ENCODE data around the gene NSUN4. TPM values are rescaled to one million over a fixed set of nuclear protein-coding genes. Genes with fewer than 3 reads are reported as not detected.
"Not testable (repeated sequence)": the region's sequence is repeated elsewhere in the genome, so short reads cannot be mapped to it uniquely, and the experiment has no call there.

The NSUN4 gene
- total RNA-seq, 1 donor from 2014 or later, result 39.6 TPM

- Mint-ChIP-seq H3K27ac (no peak overlapping the region), H3K4me1 (ENCODE audit: low read depth) (peaks cover 25% of the 10 kb centered on the region), H3K36me3 (ENCODE audit: low read depth) (peaks cover 35% of the 10 kb centered on the region), H3K9me3 (no peaks in the 10 kb centered on the region), H3K27me3 (ENCODE audit: insufficient read depth) (no peaks in the 10 kb centered on the region), H3K4me3 (no peak overlapping the region)
- intact Hi-C loops (cut with micrococcal nuclease), result no loop called here
- DNase-seq (ENCODE audit: low spot score), result no peak
Measured at GRCh38 chr1:46309401-46310159, 31.0 kb upstream of the NSUN4 start.

DNA sequence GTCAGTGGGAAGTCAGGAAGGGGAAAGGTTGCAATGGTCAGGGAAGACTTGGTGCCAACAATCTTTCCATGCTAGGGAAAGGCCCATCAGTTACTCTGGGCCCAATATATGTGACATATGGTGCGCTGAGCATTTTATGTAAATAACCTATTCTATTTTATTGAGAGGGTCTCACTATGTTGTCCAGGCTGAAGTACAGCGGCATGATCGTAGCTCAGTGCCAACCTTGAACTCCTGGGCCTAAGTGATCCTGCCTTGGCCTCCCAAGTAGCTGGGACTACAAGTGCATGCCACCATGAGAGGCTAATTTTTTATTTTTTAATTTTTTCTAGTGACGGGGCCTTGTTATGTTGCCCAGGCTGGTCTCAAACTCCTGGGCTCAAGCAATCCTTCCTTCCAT is 30.3 kb upstream of the NSUN4 start:
- Mint-ChIP-seq H3K36me3 (ENCODE audit: low read depth) (peaks cover 36% of the 10 kb centered on the region), H3K9me3 (no peaks in the 10 kb centered on the region), H3K27ac (no peak overlapping the region), H3K4me3 (no peak overlapping the region), H3K4me1 (ENCODE audit: low read depth) (peaks cover 25% of the 10 kb centered on the region), H3K27me3 (ENCODE audit: insufficient read depth) (no peaks in the 10 kb centered on the region)
- DNase-seq (ENCODE audit: low spot score), result no peak
- intact Hi-C loops (cut with micrococcal nuclease), result no loop called here

DNA sequence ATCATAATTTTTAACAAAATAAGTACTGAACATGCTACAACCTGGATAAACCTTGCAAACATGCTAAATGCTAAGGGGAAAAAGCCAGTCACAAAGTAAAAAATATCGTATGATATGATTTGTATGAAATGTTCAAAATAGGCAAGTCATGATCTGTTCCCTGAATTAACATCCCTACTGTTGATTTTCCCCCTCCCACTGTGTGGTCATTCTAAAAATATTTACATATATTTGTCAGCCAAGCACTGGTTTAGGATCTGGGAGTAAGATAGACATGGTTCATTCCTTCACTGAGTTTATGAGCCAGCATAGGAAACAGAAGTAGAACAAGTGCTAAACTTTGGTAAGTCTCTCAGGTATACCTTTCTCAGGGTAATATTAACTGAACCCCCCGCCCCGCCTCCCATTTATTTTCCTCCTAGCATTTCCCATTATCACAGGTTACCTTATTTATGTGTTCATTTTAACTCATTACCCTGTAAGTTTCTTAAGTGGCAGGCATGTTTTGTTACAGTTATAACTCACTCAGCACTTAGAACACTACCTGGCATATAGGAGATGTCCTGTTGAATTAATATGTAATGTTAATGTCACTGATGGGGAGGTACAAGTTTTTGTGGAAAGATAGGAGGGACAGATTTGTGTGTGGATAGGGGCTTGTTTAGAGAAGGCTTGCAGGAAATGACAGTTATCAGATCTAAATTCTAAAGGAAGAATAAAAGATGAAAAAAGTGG is 24.8 kb upstream of the NSUN4 start:
- no peak overlapping the region for H3K27ac Mint-ChIP-seq
- intact Hi-C loops (cut with micrococcal nuclease), result no loop called here
- H3K27me3 Mint-ChIP-seq (ENCODE audit: insufficient read depth), result no peaks in the 10 kb centered on the region
- no peaks in the 10 kb centered on the region for H3K9me3 Mint-ChIP-seq
- DNase-seq (ENCODE audit: low spot score), result no peak
- H3K36me3 Mint-ChIP-seq (ENCODE audit: low read depth), result peaks cover 18% of the 10 kb centered on the region
- no peak overlapping the region for H3K4me3 Mint-ChIP-seq
- no peaks in the 10 kb centered on the region for H3K4me1 Mint-ChIP-seq (ENCODE audit: low read depth)

DNA sequence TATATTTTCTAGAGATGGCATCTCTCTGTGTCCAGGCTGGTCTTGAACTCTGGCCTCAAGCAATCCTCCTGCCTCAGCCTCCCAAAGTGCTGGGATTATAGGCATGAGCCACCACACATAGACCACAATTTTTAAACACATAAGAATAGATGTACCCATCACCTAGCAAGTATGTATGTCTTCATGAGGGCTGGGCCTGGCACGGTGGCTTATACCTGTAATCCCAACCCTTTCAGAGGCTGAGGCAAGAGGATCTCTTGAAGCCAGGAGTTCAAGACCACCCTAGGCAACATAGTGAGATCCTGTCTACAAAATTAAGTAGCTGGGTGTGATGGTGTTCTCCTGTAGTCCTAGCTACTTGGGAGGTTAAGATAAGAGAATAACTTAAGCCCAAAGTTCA is 23.3 kb upstream of the NSUN4 start:
- intact Hi-C loops (cut with micrococcal nuclease), result no loop called here
- H3K36me3 Mint-ChIP-seq (ENCODE audit: low read depth), result peaks cover 15% of the 10 kb centered on the region
- no peaks in the 10 kb centered on the region for H3K4me1 Mint-ChIP-seq (ENCODE audit: low read depth)
- no peaks in the 10 kb centered on the region for H3K27me3 Mint-ChIP-seq (ENCODE audit: insufficient read depth)
- H3K4me3 Mint-ChIP-seq, result no peak overlapping the region
- H3K27ac Mint-ChIP-seq, result no peak overlapping the region
- no peak for DNase-seq (ENCODE audit: low spot score)
- no peaks in the 10 kb centered on the region for H3K9me3 Mint-ChIP-seq

- H3K27ac Mint-ChIP-seq; H3K27me3 Mint-ChIP-seq (ENCODE audit: insufficient read depth); intact Hi-C loops (cut with micrococcal nuclease); DNase-seq (ENCODE audit: low spot score); H3K4me1 Mint-ChIP-seq (ENCODE audit: low read depth); H3K36me3 Mint-ChIP-seq (ENCODE audit: low read depth); H3K4me3 Mint-ChIP-seq; H3K9me3 Mint-ChIP-seq: not testable (repeated sequence)
Measured at GRCh38 chr1:46319301-46319700, 21.3 kb upstream of the NSUN4 start.

DNA sequence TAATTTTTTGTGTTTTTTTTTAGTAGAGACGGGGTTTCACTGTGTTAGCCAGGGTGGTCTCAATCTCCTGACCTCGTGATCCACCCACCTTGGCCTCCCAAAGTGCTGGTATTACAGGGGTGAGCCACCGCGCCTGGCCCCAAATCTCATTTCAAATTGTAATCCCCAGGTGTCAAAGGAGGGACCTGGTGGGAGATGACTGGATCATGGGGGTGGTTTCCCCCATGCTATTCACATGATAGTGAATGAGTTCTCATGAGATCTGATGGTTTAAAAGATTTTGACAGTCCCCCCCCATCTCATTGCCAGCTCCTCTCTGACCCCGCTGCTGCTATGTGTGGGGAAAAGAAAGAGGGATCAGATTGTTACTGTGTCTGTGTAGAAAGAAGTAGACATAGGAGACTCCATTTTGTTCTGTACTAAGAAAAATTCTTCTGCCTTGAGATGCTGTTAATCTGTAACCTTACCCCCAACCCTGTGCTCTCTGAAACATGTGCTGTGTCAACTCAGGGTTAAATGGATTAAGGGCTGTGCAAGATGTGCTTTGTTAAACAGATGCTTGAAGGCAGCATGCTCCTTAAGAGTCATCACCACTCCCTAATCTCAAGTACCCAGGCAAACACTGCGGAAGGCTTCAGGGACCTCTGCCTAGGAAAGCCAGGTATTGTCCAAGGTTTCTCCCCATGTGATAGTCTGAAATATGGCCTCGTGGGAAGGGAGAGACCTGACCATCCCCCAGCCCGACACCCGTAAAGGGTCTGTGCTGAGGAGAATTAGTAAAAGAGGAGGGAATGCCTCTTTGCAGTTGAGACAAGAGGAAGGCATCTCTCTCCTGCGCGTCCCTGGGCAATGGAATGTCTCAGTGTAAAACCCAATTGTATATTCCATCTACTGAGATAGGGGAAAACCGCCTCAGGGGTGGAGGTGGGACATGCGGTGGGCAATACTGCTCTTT is 20.4 kb upstream of the NSUN4 start:
- DNase-seq (ENCODE audit: low spot score); H3K4me1 Mint-ChIP-seq (ENCODE audit: low read depth); intact Hi-C loops (cut with micrococcal nuclease); H3K36me3 Mint-ChIP-seq (ENCODE audit: low read depth); H3K27me3 Mint-ChIP-seq (ENCODE audit: insufficient read depth); H3K4me3 Mint-ChIP-seq; H3K9me3 Mint-ChIP-seq; H3K27ac Mint-ChIP-seq: not testable (repeated sequence)

DNA sequence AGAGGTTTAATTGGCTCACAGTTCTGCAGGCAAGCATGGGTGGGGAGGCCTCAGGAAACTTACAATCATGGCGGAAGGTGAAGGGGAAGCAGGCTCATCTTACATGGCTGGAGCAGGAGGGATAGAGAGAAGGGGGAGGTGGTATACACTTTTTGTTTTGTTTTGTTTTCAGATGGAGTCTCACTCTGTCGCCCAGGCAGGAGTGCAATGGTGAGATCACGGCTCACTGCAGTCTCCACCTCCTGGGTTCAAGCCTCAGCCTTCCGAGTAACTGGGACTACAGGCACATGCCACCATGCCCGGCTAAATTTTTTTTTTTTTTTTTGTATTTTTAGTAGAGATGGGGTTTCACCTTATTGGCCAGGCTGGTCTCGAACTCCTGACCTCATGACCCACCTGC is 18.4 kb upstream of the NSUN4 start:
- H3K4me1 Mint-ChIP-seq (ENCODE audit: low read depth); H3K36me3 Mint-ChIP-seq (ENCODE audit: low read depth); DNase-seq (ENCODE audit: low spot score); H3K27ac Mint-ChIP-seq; H3K9me3 Mint-ChIP-seq; intact Hi-C loops (cut with micrococcal nuclease); H3K27me3 Mint-ChIP-seq (ENCODE audit: insufficient read depth); H3K4me3 Mint-ChIP-seq: not testable (repeated sequence)

GRCh38 chr1:46325285-46326076 is 15.1 kb upstream of the NSUN4 start:
- intact Hi-C loops (cut with micrococcal nuclease); H3K27me3 Mint-ChIP-seq (ENCODE audit: insufficient read depth); H3K9me3 Mint-ChIP-seq; H3K36me3 Mint-ChIP-seq (ENCODE audit: low read depth); H3K4me3 Mint-ChIP-seq; H3K4me1 Mint-ChIP-seq (ENCODE audit: low read depth); DNase-seq (ENCODE audit: low spot score); H3K27ac Mint-ChIP-seq: not testable (repeated sequence)

DNA sequence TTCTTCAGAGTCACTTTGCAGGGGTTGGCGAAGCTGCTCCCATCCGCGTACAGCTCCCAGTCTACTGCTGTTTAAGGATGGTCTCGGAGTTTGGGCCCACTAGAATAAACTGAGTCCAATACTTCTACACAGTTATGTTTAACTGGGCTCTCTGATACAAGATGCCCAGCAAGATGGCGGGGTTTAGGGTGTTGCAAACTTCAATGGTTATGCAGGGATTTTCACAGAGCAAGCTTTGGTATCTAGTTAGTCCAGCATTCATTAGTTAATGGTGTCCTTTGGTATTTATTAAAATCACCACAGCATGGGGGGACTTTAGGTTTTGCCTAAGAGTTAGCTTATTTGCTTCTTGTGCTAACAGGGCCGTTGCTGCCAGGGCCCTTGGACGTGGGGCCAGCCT is 12.4 kb upstream of the NSUN4 start:
- intact Hi-C loops (cut with micrococcal nuclease); H3K27ac Mint-ChIP-seq; H3K9me3 Mint-ChIP-seq; H3K27me3 Mint-ChIP-seq (ENCODE audit: insufficient read depth); H3K4me1 Mint-ChIP-seq (ENCODE audit: low read depth); DNase-seq (ENCODE audit: low spot score); H3K4me3 Mint-ChIP-seq; H3K36me3 Mint-ChIP-seq (ENCODE audit: low read depth): not testable (repeated sequence)

GRCh38 chr1:46329807-46330206 is 10.8 kb upstream of the NSUN4 start:
- H3K9me3 Mint-ChIP-seq; H3K36me3 Mint-ChIP-seq (ENCODE audit: low read depth); H3K4me1 Mint-ChIP-seq (ENCODE audit: low read depth); DNase-seq (ENCODE audit: low spot score); H3K27ac Mint-ChIP-seq; H3K4me3 Mint-ChIP-seq; intact Hi-C loops (cut with micrococcal nuclease); H3K27me3 Mint-ChIP-seq (ENCODE audit: insufficient read depth): not testable (repeated sequence)

- H3K4me3 Mint-ChIP-seq; intact Hi-C loops (cut with micrococcal nuclease); H3K27me3 Mint-ChIP-seq (ENCODE audit: insufficient read depth); H3K36me3 Mint-ChIP-seq (ENCODE audit: low read depth); H3K4me1 Mint-ChIP-seq (ENCODE audit: low read depth); H3K27ac Mint-ChIP-seq; H3K9me3 Mint-ChIP-seq; DNase-seq (ENCODE audit: low spot score): not testable (repeated sequence)
Measured at GRCh38 chr1:46330381-46330780, 10.2 kb upstream of the NSUN4 start.

GRCh38 chr1:46331786-46332540 is 8.6 kb upstream of the NSUN4 start:
- not testable (repeated sequence) for H3K27me3 Mint-ChIP-seq (ENCODE audit: insufficient read depth); H3K36me3 Mint-ChIP-seq (ENCODE audit: low read depth); H3K9me3 Mint-ChIP-seq; DNase-seq (ENCODE audit: low spot score); H3K4me1 Mint-ChIP-seq (ENCODE audit: low read depth); H3K27ac Mint-ChIP-seq; H3K4me3 Mint-ChIP-seq
- intact Hi-C loops (cut with micrococcal nuclease), result loop anchor here (2.0 kb wide), 1 partner anchor 17 kb away; no protein-coding TSS in a partner anchor
